GM18511 (cell line): ENCODE measurements around the gene GP1BB.

Experiments
- ATAC-seq: cut with Tn5 transposase; IDR thresholded peaks from one replicate; pipeline ENCODE4 v1.9.1; 2021; ENCODE audit warnings: mild to moderate bottlenecking, moderate library complexity; ENCODE audit not compliant: unreplicated experiment

Gene GP1BB

GRCh38 chr22:19754701-19755144 lies 31.4 kb downstream of the GP1BB start:
- no peak for ATAC-seq

DNA sequence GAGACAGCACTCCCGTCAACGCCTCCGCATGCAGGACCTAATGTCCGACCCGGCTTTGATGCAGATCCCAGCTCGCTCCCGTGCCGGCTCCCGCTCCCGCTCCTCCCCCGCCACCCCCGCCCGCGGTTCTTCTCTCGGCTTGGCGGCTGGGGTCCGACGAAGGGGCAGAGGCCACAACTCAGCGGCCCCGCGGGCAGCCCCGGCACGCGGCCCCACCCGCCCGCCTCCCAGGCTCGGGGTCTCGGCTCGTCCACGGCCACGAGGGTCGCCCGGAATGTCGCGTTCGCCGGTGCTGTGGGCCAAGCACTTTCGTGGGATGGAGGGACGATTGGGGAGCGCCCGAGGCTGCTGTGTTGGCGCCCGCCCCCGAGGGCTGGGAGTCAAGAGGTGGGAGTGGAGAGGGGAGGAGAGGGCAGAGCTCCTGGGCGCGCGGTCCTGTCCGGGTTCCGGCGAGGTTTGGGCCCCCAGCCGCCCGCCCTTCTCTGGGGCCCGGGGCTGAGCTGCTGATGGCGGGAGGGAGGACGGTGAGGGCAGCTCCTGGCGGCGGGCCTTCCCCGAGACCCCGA lies 31.9 kb downstream of the GP1BB start:
- ATAC-seq, result no peak

DNA sequence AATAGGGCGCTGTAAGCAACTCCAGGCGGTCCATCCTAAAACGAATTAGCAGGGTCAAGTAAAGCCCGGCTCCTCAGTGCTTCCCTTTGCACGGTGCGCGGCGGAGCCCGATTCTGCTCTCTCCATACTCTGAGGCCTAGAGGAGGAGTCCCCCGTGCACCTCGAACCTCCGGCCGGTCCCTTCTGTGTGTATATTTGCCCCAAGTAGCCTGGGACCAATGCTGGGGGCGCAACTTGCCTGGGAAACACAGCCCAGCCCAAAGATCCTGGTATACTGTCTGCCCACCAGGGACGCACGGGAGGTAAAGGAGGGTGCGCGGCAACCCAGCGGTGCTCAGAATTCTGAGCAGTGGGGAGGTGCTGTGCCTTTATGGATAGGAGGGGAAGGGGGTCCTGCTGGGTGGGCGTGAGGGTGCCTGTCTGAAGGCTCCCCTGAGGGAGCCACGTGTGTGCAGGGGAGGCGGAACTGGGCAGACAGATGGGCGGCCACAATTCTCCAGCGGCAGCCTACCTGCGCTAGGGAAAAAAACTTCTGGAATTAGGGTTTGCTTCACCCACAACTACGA lies 32.5 kb downstream of the GP1BB start:
- ATAC-seq, result no peak

- ATAC-seq, result no peak
These were observed 33.2 kb downstream of the GP1BB start for GRCh38 chr22:19756288-19757128.

GRCh38 chr22:19757140-19757984 lies 34.0 kb downstream of the GP1BB start:
- ATAC-seq, result no peak

DNA sequence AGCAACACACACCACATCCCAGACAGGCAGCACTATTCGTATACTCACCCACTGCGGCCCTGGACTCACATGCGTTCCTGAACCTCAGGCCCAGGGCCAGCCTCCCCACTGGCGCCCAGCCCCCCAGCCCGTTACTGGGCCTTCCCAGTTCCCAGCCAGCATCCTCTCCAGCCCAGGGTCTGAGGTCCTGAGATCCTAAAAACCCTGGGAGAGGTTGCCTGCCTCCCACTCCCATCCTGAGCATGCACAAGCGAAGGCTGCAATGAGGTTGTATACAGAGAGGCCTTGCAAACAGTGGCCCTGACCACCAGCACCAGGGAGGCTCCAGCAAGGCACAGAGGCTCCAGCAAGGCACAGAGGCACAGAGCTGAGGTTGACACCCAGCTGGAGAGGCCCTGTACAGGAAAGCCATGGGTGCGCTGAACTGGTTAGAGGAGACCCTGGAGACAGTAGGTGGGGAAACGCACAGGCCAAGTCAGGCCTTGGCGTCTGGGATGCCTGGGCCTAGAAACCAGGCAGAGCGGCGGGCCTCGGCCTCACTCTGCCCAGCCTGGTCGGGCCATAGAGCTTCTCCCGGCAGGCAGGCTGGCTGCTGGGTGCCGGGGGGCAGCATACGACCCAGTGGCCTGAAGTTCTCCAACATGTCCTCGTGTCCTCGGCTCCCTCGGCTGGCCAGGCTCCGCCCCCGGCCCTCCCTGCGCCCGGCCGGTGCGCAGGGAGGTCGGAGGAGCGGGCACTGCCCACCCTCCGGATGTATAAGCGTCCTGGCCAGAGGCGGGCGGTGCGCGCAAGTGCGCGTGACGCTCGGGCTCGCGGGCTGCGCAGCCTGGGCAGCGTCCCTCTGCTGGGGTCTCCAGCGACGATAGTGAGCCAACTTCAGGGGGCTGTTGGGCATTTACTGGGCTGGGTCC lies 34.9 kb downstream of the GP1BB start:
- ATAC-seq, result no peak

GRCh38 chr22:19758896-19759426 lies 35.6 kb downstream of the GP1BB start:
- ATAC-seq, result no peak

- ATAC-seq, result no peak
These were observed 36.2 kb downstream of the GP1BB start for GRCh38 chr22:19759427-19760057.

- ATAC-seq, result no peak
These were observed 37.0 kb downstream of the GP1BB start, which contains the start of gene TBX1 for GRCh38 chr22:19760058-19760950. TSS of gene TBX1 (plus strand) at chr22:19760778. CDS start at chr22:19760844, 66 bp downstream.

GRCh38 chr22:19760951-19761724 lies 37.8 kb downstream of the GP1BB start:
- no peak for ATAC-seq

GRCh38 chr22:19761725-19762567 lies 38.6 kb downstream of the GP1BB start:
- ATAC-seq, result no peak

DNA sequence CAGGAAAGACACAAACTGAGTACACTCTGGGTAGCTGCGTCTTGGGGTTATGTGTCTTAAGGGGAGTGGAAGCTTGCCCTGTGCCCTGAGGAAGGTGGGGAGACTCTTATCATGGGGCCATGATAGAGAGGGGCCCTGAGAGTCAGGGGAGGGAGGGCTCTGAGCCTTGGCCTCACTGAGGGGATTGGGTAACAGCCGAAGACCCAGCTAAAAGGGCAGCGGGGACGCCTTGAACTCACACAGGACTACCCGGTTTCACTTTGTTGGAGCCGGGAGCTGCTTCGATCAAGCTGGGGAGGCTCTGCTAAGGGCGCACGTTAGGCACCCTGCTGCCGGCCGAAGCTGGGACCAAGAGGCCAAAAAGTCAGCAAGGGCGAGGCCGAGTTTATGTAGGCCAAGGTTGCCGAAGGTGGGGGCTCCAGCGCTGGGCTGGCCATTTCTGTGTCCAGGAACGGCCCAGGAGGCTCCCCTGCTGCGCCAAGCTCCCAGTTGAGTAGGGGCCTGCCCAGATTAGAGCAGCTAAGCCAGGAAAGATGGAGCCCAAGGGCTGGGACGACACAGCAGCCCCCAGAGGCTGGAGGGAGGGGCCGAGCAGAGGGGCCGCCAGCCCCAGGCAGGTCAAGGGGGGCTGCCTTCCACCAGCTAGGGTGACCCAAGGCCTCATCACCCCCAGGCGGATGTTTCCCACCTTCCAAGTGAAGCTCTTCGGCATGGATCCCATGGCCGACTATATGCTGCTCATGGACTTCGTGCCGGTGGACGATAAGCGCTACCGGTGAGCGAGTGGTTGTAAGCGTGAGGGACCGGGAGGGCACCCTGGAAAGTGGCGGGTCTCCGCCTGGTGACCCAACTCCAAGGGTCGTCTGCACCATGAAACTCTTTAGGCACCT lies 39.5 kb downstream of the GP1BB start:
- ATAC-seq, result no peak

GRCh38 chr22:19763458-19764298 lies 40.3 kb downstream of the GP1BB start:
- ATAC-seq, result no peak

- no peak for ATAC-seq
These were observed 40.9 kb downstream of the GP1BB start for GRCh38 chr22:19764299-19764593.
